SK-N-SH (cell line): ENCODE results near the gene HCN4. TPM values are rescaled to one million over a fixed set of nuclear protein-coding genes. Genes with fewer than 3 reads are reported as not detected.

Source experiments
- CTCF ChIA-PET: fragments of 300-600, 350-600 bp; formaldehyde crosslinking; extraction: SDS; loops from one replicate; lab custom pipeline; 2021; lab: Yijun Ruan, JAX
- POLR2A ChIA-PET: fragments of 350-600 bp; sonication (Branson Sonifier 250); formaldehyde crosslinking; extraction: SDS; loops from one replicate; lab custom pipeline; 2020; ENCODE audit warnings: antibody characterized with exemption, inconsistent platforms; lab: Yijun Ruan, JAX
- DNase-seq: peaks from one replicate; pipeline ENCODE4 v3.0.0; 2012
- H2AFZ ChIP-seq: fragments of 200-600 bp; sonication (generic); 2 replicates; pipeline ENCODE4 v1.8.1; 2016; ENCODE audit warnings: antibody characterized with exemption, mild to moderate bottlenecking, low read depth
- H3F3A ChIP-seq: fragments of 200-600 bp; sonication (generic); replicated peaks from 2 replicates; pipeline ENCODE3; 2016; ENCODE audit warnings: antibody characterized with exemption, mild to moderate bottlenecking; ENCODE audit not compliant: insufficient read depth
- H3K27ac ChIP-seq, 2 experiments: fragments of 200-500 bp in 1 of 2; fragments of 200-600 bp in 1 of 2; sonication (Bioruptor generic) in 1 of 2; sonication (generic), shearing (Covaris generic) in 1 of 2; 2 replicates each; pipeline versions ENCODE4 v1.5.1 to v1.6.1; 2014 to 2016; ENCODE audit warnings: low read depth in 2 of 2, inconsistent platforms in 1 of 2, low read length in 1 of 2, mild to moderate bottlenecking in 1 of 2, mixed read lengths in 1 of 2
- H3K27me3 ChIP-seq: fragments of 200-600 bp; sonication (generic), shearing (Covaris generic); 2 replicates; pipeline ENCODE4 v1.6.1; 2016; ENCODE audit warnings: mixed run types; ENCODE audit not compliant: insufficient read depth
- H3K36me3 ChIP-seq, 2 experiments: fragments of 200-500 bp in 1 of 2; fragments of 200-600 bp in 1 of 2; sonication (Bioruptor generic) in 1 of 2; sonication (generic) in 1 of 2; replicated peaks in 1 of 2; 2 replicates each; pipeline versions ENCODE3 to v1.5.1; 2014 to 2016; ENCODE audit warnings: low read length in 1 of 2, mild to moderate bottlenecking in 1 of 2; ENCODE audit not compliant: insufficient read depth in 2 of 2, control insufficient read depth in 1 of 2
- H3K4me1 ChIP-seq, 2 experiments: fragments of 200-500 bp in 1 of 2; fragments of 200-600 bp in 1 of 2; sonication (Bioruptor generic) in 1 of 2; sonication (generic), shearing (Covaris generic) in 1 of 2; 2 replicates each; pipeline versions ENCODE4 v1.5.1 to v1.6.1; 2014 to 2016; ENCODE audit warnings: low read depth in 1 of 2, low read length in 1 of 2, mixed run types in 1 of 2; ENCODE audit not compliant: insufficient read depth in 2 of 2, control insufficient read depth in 1 of 2
- H3K4me2 ChIP-seq: fragments of 200-600 bp; sonication (generic), shearing (Covaris generic); 2 replicates; pipeline ENCODE4 v1.6.1; 2017; ENCODE audit warnings: mixed run types
- H3K4me3 ChIP-seq, 2 experiments: fragments of 200-500 bp in 1 of 2; fragments of 200-600 bp in 1 of 2; sonication (Bioruptor generic) in 1 of 2; sonication (generic), shearing (Covaris generic) in 1 of 2; 2 replicates each; pipeline versions ENCODE4 v1.5.1 to v1.8.1; 2014 to 2016; ENCODE audit warnings: low read depth in 2 of 2, inconsistent platforms in 1 of 2, low read length in 1 of 2, mild to moderate bottlenecking in 1 of 2, mixed read lengths in 1 of 2, moderate library complexity in 1 of 2
- H3K79me2 ChIP-seq: fragments of 200-600 bp; sonication (generic); 2 replicates; pipeline ENCODE4 v1.8.1; 2017; ENCODE audit warnings: mild to moderate bottlenecking; ENCODE audit not compliant: insufficient read depth
- H3K9ac ChIP-seq: fragments of 200-600 bp; sonication (generic); 2 replicates; pipeline ENCODE4 v1.6.1; 2017; ENCODE audit warnings: mixed run types
- H3K9me2 ChIP-seq: fragments of 200-600 bp; sonication (generic); 2 replicates; pipeline ENCODE4 v1.6.1; 2017; ENCODE audit warnings: mixed run types
- H3K9me3 ChIP-seq: fragments of 200-600 bp; sonication (generic); 2 replicates; pipeline ENCODE4 v1.6.1; 2017; ENCODE audit warnings: mixed run types, mild to moderate bottlenecking, moderate library complexity
- H4K20me1 ChIP-seq: fragments of 200-600 bp; sonication (generic); 2 replicates; pipeline ENCODE4 v1.6.1; 2017; ENCODE audit warnings: mild to moderate bottlenecking, mixed run types; ENCODE audit not compliant: insufficient read depth
- EZH2phosphoT487 ChIP-seq: fragments of 200-600 bp; sonication (generic); IDR thresholded peaks from 2 replicates; pipeline ENCODE4 v1.6.1; 2017; ENCODE audit warnings: low read depth, mixed run types, mild to moderate bottlenecking, antibody characterized with exemption, moderate library complexity, borderline replicate concordance
- FOXJ3 ChIP-seq: sonication (generic); formaldehyde crosslinking; IDR thresholded peaks from 2 replicates; pipeline ENCODE4 v1.5.1; 2020; ENCODE audit warnings: mild to moderate bottlenecking, missing genetic modification reagents
- GABPA ChIP-seq: IDR thresholded peaks from 2 replicates; pipeline ENCODE4 v1.4.0; 2012; ENCODE audit warnings: low read depth, mild to moderate bottlenecking
- GATA2 ChIP-seq: sonication (generic); formaldehyde crosslinking; IDR thresholded peaks from 2 replicates; pipeline ENCODE4 v1.5.0; 2020; ENCODE audit warnings: mild to moderate bottlenecking, missing genetic modification reagents
- JUND ChIP-seq: IDR thresholded peaks from 2 replicates; pipeline ENCODE4 v1.4.0; 2012
- MEF2A ChIP-seq: IDR thresholded peaks from 2 replicates; pipeline ENCODE4 v1.4.0; 2012; ENCODE audit warnings: low read depth, borderline replicate concordance
- MXI1 ChIP-seq: IDR thresholded peaks from 2 replicates; pipeline ENCODE4 v1.6.1; 2012; ENCODE audit warnings: mild to moderate bottlenecking, low read depth, low read length, improper control_type of control experiment
- NRF1 ChIP-seq: IDR thresholded peaks from 2 replicates; pipeline ENCODE4 v1.6.1; 2012; ENCODE audit warnings: low read depth, mild to moderate bottlenecking, low read length
- POLR2AphosphoS5 ChIP-seq: IDR thresholded peaks from 2 replicates; pipeline ENCODE4 v1.6.1; 2012; ENCODE audit warnings: low read depth, low read length
- RAD21 ChIP-seq: IDR thresholded peaks from 2 replicates; pipeline ENCODE4 v1.6.1; 2012; ENCODE audit warnings: mild to moderate bottlenecking, low read length
- RXRA ChIP-seq: IDR thresholded peaks from 2 replicates; pipeline ENCODE4 v1.4.0; 2012; ENCODE audit warnings: low read depth, mild to moderate bottlenecking, borderline replicate concordance
- SMC3 ChIP-seq: IDR thresholded peaks from 2 replicates; pipeline ENCODE4 v1.6.1; 2012; ENCODE audit warnings: low read depth, low read length, improper control_type of control experiment
- TCF12 ChIP-seq: IDR thresholded peaks from 2 replicates; pipeline ENCODE4 v1.4.0; 2012
- TEAD4 ChIP-seq: IDR thresholded peaks from 2 replicates; pipeline ENCODE4 v1.4.0; 2012; ENCODE audit warnings: mild to moderate bottlenecking, borderline replicate concordance; ENCODE audit not compliant: insufficient read depth
- WGBS: methylation state at CpG from one replicate; pipeline ENCODE4 v1.1.6; 2017; ENCODE audit warnings: low lambda C conversion rate; 5-methylcytosine and 5-hydroxymethylcytosine counted together
- polyA plus RNA-seq, 3 experiments: library from polyadenylated mRNA; depleted of rRNA; stranded (reverse); fragments of >200 nt; gene quantifications; 2 replicates each; pipeline ENCODE4 v1.2.3, GENCODE V29; 2012
- TF ChIP-seq, protein P1 (sequence below): IDR thresholded peaks from 2 replicates; pipeline ENCODE4; 2012
- TF ChIP-seq, protein P2 (sequence below): IDR thresholded peaks from 2 replicates; pipeline ENCODE4 v1.6.1; 2012; ENCODE audit warnings: mild to moderate bottlenecking, low read depth, low read length, moderate library complexity
- TF ChIP-seq, protein P3 (sequence below): IDR thresholded peaks from 2 replicates; pipeline ENCODE4 v1.4.0; 2012; ENCODE audit warnings: low read depth, borderline replicate concordance
- TF ChIP-seq, protein P4 (sequence below): fragments of 200-600 bp; sonication (generic); IDR thresholded peaks from 2 replicates; pipeline ENCODE4 v1.6.1; 2017; ENCODE audit warnings: antibody characterized with exemption, mild to moderate bottlenecking, moderate library complexity

The HCN4 gene
- polyA plus RNA-seq, 1 of the 3 experiments (the other 2 are of a cell fraction): not detected

DNA sequence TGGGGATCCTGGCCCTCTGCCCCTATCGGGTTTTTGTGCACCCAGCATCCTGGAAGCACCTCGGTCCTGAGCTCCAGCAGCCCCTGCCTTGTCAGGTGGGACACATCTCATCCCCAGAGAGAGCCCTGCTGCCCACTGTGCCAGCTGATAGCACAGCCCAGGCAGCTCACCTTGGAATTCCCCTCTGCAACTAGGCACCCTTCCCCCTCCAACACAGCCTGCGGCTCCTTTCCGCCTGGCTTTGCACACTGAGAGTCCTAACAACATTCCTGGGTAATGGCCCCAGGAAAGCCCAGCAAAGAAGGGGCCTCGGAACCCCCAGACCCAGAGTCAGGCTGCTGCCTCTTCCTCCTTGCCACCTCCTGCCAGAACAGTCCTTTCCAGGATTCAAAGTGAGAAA, 5.9 kb downstream of the HCN4 start:
- WGBS: 40% methylated on average over 4 of the region's 5 CpGs
- Histone ChIP-seq H3K9ac (no peak overlapping the region), H3K36me3 (no peaks in the 10 kb centered on the region), H3K27ac (no peak overlapping the region), H3K4me3 (no peak overlapping the region), H4K20me1 (no peaks in the 10 kb centered on the region), H3K79me2 (no peaks in the 10 kb centered on the region), H3K27me3 (peaks cover 37% of the 10 kb centered on the region), H3K4me2 (no peak overlapping the region), H3F3A (no peaks in the 10 kb centered on the region), H3K9me3 (no peaks in the 10 kb centered on the region), H3K4me1 (no peaks in the 10 kb centered on the region; a peak in 1 of 4 replicates), H2AFZ (no peak overlapping the region), H3K9me2 (no peaks in the 10 kb centered on the region)
- TF ChIP-seq MEF2A: no peak
- TF ChIP-seq, protein P1, sequence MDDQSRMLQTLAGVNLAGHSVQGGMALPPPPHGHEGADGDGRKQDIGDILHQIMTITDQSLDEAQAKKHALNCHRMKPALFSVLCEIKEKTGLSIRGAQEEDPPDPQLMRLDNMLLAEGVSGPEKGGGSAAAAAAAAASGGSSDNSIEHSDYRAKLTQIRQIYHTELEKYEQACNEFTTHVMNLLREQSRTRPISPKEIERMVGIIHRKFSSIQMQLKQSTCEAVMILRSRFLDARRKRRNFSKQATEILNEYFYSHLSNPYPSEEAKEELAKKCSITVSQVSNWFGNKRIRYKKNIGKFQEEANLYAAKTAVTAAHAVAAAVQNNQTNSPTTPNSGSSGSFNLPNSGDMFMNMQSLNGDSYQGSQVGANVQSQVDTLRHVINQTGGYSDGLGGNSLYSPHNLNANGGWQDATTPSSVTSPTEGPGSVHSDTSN: no peak
- no peak for TF ChIP-seq GABPA
- TF ChIP-seq, protein P2, sequence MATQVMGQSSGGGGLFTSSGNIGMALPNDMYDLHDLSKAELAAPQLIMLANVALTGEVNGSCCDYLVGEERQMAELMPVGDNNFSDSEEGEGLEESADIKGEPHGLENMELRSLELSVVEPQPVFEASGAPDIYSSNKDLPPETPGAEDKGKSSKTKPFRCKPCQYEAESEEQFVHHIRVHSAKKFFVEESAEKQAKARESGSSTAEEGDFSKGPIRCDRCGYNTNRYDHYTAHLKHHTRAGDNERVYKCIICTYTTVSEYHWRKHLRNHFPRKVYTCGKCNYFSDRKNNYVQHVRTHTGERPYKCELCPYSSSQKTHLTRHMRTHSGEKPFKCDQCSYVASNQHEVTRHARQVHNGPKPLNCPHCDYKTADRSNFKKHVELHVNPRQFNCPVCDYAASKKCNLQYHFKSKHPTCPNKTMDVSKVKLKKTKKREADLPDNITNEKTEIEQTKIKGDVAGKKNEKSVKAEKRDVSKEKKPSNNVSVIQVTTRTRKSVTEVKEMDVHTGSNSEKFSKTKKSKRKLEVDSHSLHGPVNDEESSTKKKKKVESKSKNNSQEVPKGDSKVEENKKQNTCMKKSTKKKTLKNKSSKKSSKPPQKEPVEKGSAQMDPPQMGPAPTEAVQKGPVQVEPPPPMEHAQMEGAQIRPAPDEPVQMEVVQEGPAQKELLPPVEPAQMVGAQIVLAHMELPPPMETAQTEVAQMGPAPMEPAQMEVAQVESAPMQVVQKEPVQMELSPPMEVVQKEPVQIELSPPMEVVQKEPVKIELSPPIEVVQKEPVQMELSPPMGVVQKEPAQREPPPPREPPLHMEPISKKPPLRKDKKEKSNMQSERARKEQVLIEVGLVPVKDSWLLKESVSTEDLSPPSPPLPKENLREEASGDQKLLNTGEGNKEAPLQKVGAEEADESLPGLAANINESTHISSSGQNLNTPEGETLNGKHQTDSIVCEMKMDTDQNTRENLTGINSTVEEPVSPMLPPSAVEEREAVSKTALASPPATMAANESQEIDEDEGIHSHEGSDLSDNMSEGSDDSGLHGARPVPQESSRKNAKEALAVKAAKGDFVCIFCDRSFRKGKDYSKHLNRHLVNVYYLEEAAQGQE: no peak
- no peak for TF ChIP-seq EZH2phosphoT487
- ChIA-PET CTCF (no interaction called here), POLR2A (no interaction called here)
- DNase-seq: no peak

DNA sequence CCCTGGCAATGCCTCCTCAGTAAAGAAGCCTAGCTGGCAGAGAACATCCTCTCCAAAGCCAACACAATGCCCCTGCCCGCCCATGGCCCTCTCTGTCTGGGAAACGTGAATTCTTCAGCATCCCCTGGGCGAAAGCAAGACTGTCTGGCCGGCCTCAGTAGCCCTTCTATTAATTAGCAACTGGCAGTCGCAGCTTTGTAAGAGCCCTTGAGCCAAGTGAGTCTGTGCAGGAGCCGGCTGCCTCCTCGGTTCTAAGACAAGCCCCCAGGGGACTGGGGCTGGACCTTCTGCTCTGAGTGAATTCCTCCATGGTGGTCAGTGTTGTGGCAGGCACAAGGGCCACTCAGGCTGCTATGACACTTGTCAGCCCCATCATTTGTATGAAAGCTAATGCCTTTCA, 7.4 kb downstream of the HCN4 start:
- no peaks in the 10 kb centered on the region for H3K36me3 ChIP-seq
- no peak overlapping the region for H3K9ac ChIP-seq
- DNase-seq: no peak
- no peaks in the 10 kb centered on the region for H4K20me1 ChIP-seq
- no peaks in the 10 kb centered on the region for H3F3A ChIP-seq
- H3K27ac ChIP-seq: no peak overlapping the region
- ChIA-PET POLR2A (no interaction called here), CTCF (interaction anchor here (0.8 to 1.2 kb wide), 2 partner anchors 43 to 58 kb away, joined by 3 to 5 read pairs; no protein-coding TSS in a partner anchor)
- no peaks in the 10 kb centered on the region for H3K9me3 ChIP-seq
- H3K9me2 ChIP-seq: no peaks in the 10 kb centered on the region
- WGBS: 17% methylated on average over 7 of the region's 7 CpGs
- peaks cover 26% of the 10 kb centered on the region for H3K27me3 ChIP-seq
- no peaks in the 10 kb centered on the region for H3K79me2 ChIP-seq
- H3K4me3 ChIP-seq: no peak overlapping the region
- H3K4me1 ChIP-seq: no peaks in the 10 kb centered on the region
- H2AFZ ChIP-seq: no peak overlapping the region
- no peak overlapping the region for H3K4me2 ChIP-seq
- no peak for TF ChIP-seq RAD21
- no peak for TF ChIP-seq TCF12
- TF ChIP-seq, protein P1: no peak
- no peak for TF ChIP-seq NRF1
- no peak for TF ChIP-seq JUND
- no peak for TF ChIP-seq SMC3
- no peak for TF ChIP-seq GATA2 (CRISPR knock-in tag)
- no peak for TF ChIP-seq POLR2AphosphoS5
- TF ChIP-seq EZH2phosphoT487: no peak
- no peak for TF ChIP-seq RXRA
- TF ChIP-seq MXI1: no peak
- TF ChIP-seq, protein P3, sequence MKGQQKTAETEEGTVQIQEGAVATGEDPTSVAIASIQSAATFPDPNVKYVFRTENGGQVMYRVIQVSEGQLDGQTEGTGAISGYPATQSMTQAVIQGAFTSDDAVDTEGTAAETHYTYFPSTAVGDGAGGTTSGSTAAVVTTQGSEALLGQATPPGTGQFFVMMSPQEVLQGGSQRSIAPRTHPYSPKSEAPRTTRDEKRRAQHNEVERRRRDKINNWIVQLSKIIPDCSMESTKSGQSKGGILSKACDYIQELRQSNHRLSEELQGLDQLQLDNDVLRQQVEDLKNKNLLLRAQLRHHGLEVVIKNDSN: no peak
- no peak for TF ChIP-seq TEAD4
- no peak for TF ChIP-seq FOXJ3 (CRISPR knock-in tag)
- TF ChIP-seq, protein P4, sequence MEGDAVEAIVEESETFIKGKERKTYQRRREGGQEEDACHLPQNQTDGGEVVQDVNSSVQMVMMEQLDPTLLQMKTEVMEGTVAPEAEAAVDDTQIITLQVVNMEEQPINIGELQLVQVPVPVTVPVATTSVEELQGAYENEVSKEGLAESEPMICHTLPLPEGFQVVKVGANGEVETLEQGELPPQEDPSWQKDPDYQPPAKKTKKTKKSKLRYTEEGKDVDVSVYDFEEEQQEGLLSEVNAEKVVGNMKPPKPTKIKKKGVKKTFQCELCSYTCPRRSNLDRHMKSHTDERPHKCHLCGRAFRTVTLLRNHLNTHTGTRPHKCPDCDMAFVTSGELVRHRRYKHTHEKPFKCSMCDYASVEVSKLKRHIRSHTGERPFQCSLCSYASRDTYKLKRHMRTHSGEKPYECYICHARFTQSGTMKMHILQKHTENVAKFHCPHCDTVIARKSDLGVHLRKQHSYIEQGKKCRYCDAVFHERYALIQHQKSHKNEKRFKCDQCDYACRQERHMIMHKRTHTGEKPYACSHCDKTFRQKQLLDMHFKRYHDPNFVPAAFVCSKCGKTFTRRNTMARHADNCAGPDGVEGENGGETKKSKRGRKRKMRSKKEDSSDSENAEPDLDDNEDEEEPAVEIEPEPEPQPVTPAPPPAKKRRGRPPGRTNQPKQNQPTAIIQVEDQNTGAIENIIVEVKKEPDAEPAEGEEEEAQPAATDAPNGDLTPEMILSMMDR: no peak
